NOMO-1 treated with dmso at 0.1 percent for 144 hours (cell line): ENCODE results near the gene PPME1.
"Not testable (repeated sequence)": the region's sequence is repeated elsewhere in the genome, so short reads cannot be mapped to it uniquely, and the experiment has no call there.

Experiments used
- DNase-seq: peaks from one replicate; lab custom pipeline; 2025; ENCODE audit not compliant: unreplicated experiment; lab: John Stamatoyannopoulos, UW

The PPME1 gene

GRCh38 chr11:74170694-74171629 lies at the start of gene PPME1, which contains the start of gene C2CD3:
Gene PPME1, plus strand, starts transcription at chr11:74171289. Its CDS starts 133 bp downstream, at chr11:74171422.
Gene C2CD3, minus strand, starts transcription at chr11:74171002. Its CDS starts 210 bp downstream, at chr11:74170792.
- DNase-seq = peak; percentile 99

GRCh38 chr11:74121804-74122203 lies 49.3 kb upstream of the PPME1 start:
- no peak for DNase-seq

GRCh38 chr11:74123008-74123448 lies 48.1 kb upstream of the PPME1 start:
- no peak for DNase-seq

GRCh38 chr11:74129121-74129520 lies 42.0 kb upstream of the PPME1 start:
- DNase-seq = not testable (repeated sequence)

GRCh38 chr11:74132833-74133232 lies 38.3 kb upstream of the PPME1 start:
- DNase-seq = no peak

GRCh38 chr11:74133436-74133835 lies 37.7 kb upstream of the PPME1 start:
- no peak for DNase-seq

GRCh38 chr11:74134661-74135060 lies 36.4 kb upstream of the PPME1 start:
- no peak for DNase-seq

- no peak for DNase-seq
Observed at GRCh38 chr11:74135127-74135840, 35.8 kb upstream of the PPME1 start.

GRCh38 chr11:74138021-74138420 lies 33.1 kb upstream of the PPME1 start:
- no peak for DNase-seq

GRCh38 chr11:74138572-74138971 lies 32.5 kb upstream of the PPME1 start:
- DNase-seq = no peak

- no peak for DNase-seq
Observed at GRCh38 chr11:74139151-74139918, 31.8 kb upstream of the PPME1 start.

GRCh38 chr11:74139919-74140431 lies 31.1 kb upstream of the PPME1 start:
- DNase-seq = not testable (repeated sequence)

- DNase-seq = no peak
Observed at GRCh38 chr11:74141241-74141695, 29.8 kb upstream of the PPME1 start.

- no peak for DNase-seq
Observed at GRCh38 chr11:74141908-74142307, 29.2 kb upstream of the PPME1 start.

GRCh38 chr11:74142624-74143023 lies 28.5 kb upstream of the PPME1 start:
- no peak for DNase-seq

GRCh38 chr11:74144592-74144991 lies 26.5 kb upstream of the PPME1 start:
- no peak for DNase-seq

GRCh38 chr11:74147199-74147929 lies 23.7 kb upstream of the PPME1 start:
- no peak for DNase-seq

GRCh38 chr11:74153224-74153623 lies 17.9 kb upstream of the PPME1 start:
- DNase-seq = no peak

GRCh38 chr11:74154620-74155281 lies 16.3 kb upstream of the PPME1 start:
- DNase-seq = no peak

GRCh38 chr11:74157169-74157568 lies 13.9 kb upstream of the PPME1 start:
- no peak for DNase-seq
